CD1c-positive myeloid dendritic cell (primary cell): ENCODE data around the gene ESPNL.

Experiments
- DNase-seq: peaks from one replicate; pipeline ENCODE4 v3.0.0-alpha.2; 2016; ENCODE audit errors: extremely low spot score

The ESPNL gene

GRCh38 chr2:238142382-238143205, 42.5 kb downstream of the ESPNL start:
- no peak for DNase-seq

- no peak for DNase-seq
Measured at GRCh38 chr2:238143239-238143951, 43.3 kb downstream of the ESPNL start.

- DNase-seq: no peak
Measured at GRCh38 chr2:238144262-238144661, 44.1 kb downstream of the ESPNL start.

GRCh38 chr2:238145046-238145445, 44.9 kb downstream of the ESPNL start:
- DNase-seq: no peak

- no peak for DNase-seq
Measured at GRCh38 chr2:238145851-238146250, 45.7 kb downstream of the ESPNL start.

GRCh38 chr2:238146884-238147544, 46.9 kb downstream of the ESPNL start:
- DNase-seq: no peak

GRCh38 chr2:238148981-238149380, 48.8 kb downstream of the ESPNL start:
- DNase-seq: no peak

GRCh38 chr2:238149841-238150572, 49.9 kb downstream of the ESPNL start:
- DNase-seq: no peak

GRCh38 chr2:238150686-238151085, 50.5 kb downstream of the ESPNL start:
- DNase-seq: no peak

GRCh38 chr2:238151205-238151604, 51.1 kb downstream of the ESPNL start:
- no peak for DNase-seq

GRCh38 chr2:238151628-238152235, 51.6 kb downstream of the ESPNL start:
- DNase-seq: no peak

- no peak for DNase-seq
Measured at GRCh38 chr2:238152771-238153688, 52.9 kb downstream of the ESPNL start.

- no peak for DNase-seq
Measured at GRCh38 chr2:238154570-238154969, 54.4 kb downstream of the ESPNL start.

GRCh38 chr2:238155051-238155760, 55.1 kb downstream of the ESPNL start:
- DNase-seq: no peak

GRCh38 chr2:238155761-238156694, 55.9 kb downstream of the ESPNL start:
- DNase-seq: no peak

GRCh38 chr2:238157506-238158017, 57.4 kb downstream of the ESPNL start:
- no peak for DNase-seq

- no peak for DNase-seq
Measured at GRCh38 chr2:238158018-238158508, 57.9 kb downstream of the ESPNL start.

- peak; percentile 41 for DNase-seq
Measured at GRCh38 chr2:238158509-238159070, 58.5 kb downstream of the ESPNL start, which contains the start of gene ERFE. Gene ERFE, plus strand, starts transcription at chr2:238158970. Its CDS starts 38 bp downstream, at chr2:238159008.
